ENCODE results near the gene FXYD4. TPM values are rescaled to one million over a fixed set of nuclear protein-coding genes. Genes with fewer than 3 reads are reported as not detected.

Gene FXYD4
- total and polyA plus RNA-seq, 2 experiments from 2014 or later: not detected

GRCh38 chr10:43396061-43396927 lies 24.9 kb downstream of the FXYD4 start:
- H3K27me3 Mint-ChIP-seq (ENCODE audit: insufficient read depth, low read depth, poor library complexity): peaks cover 20% of the 10 kb centered on the region
- H3K4me1 Mint-ChIP-seq: peaks cover 57% of the 10 kb centered on the region
- no peak overlapping the region for H2AFZ ChIP-seq

More at GRCh38 chr10:43396061-43396927, 24.9 kb downstream of the FXYD4 start:
- peak overlapping the region; percentile 93 for H3K4me3 Mint-ChIP-seq
- peak; percentile 83 for DNase-seq (ENCODE audit: low spot score)
- H4K20me1 ChIP-seq (replicated peaks; ENCODE audit: insufficient read depth): peaks cover 63% of the 10 kb centered on the region
- H3K79me2 ChIP-seq (replicated peaks; ENCODE audit: insufficient read depth): peaks cover 93% of the 10 kb centered on the region
- H3K27ac ChIP-seq (ENCODE audit: low read depth): peak overlapping the region; percentile 99
- H3K27ac Mint-ChIP-seq: peak overlapping the region; percentile 99
- peaks cover 25% of the 10 kb centered on the region; the same call in 1 of the 2 replicates for H3F3A ChIP-seq (replicated peaks; ENCODE audit: low read depth)
- no peaks in the 10 kb centered on the region for H3K27me3 ChIP-seq (ENCODE audit: insufficient read depth)
- H3K4me2 ChIP-seq: peak overlapping the region; percentile 97
- ATAC-seq: peak; percentile 73
- peaks cover 71% of the 10 kb centered on the region for H3K36me3 Mint-ChIP-seq (ENCODE audit: low read depth)
- peaks cover 44% of the 10 kb centered on the region for H3K4me1 ChIP-seq (ENCODE audit: insufficient read depth)
- no peaks in the 10 kb centered on the region for H3K9me2 ChIP-seq (ENCODE audit: insufficient read depth)
- H3K4me3 ChIP-seq: peak overlapping the region; percentile 99
- peaks cover 37% of the 10 kb centered on the region for H3K36me3 ChIP-seq (ENCODE audit: insufficient read depth)
- H3K9me3 Mint-ChIP-seq: no peaks in the 10 kb centered on the region; the same call in 2 of the 3 replicates
- TF ChIP-seq CREB1 (CRISPR knock-in tag; IDR thresholded peaks at IDR 0.05; ENCODE audit: low read depth) (0 out of 2 replicates have a peak, but pooled peaks have one; percentile 1), ZNF331 (CRISPR knock-in tag; IDR thresholded peaks at IDR 0.05; ENCODE audit: low read depth) (no peak), ZNF462 (CRISPR knock-in tag; IDR thresholded peaks at IDR 0.05) (no peak), ZNF114 (CRISPR knock-in tag; IDR thresholded peaks at IDR 0.05) (no peak), EZH2 (IDR thresholded peaks at IDR 0.05; ENCODE audit: low read depth, unreplicated experiment) (no peak), POLR2AphosphoS5 (IDR thresholded peaks at IDR 0.05; ENCODE audit: low read depth) (peak; percentile 66), STAT1 (IDR thresholded peaks at IDR 0.05; ENCODE audit: unreplicated experiment) (no peak), REST (IDR thresholded peaks at IDR 0.05; ENCODE audit: unreplicated experiment) (no peak)
